K562 (cell line): ENCODE measurements around the gene PITPNM3. TPM values are rescaled to one million over a fixed set of nuclear protein-coding genes. Genes with fewer than 3 reads are reported as not detected.

ENCODE experiments used
- polyA plus RNA-seq, 8 experiments: library from polyadenylated mRNA; depleted of rRNA in 4 of 8; stranded (reverse) in 5 of 8; unstranded in 3 of 8; fragments of >200 nt; fragmentation: Nextera tagmentation in 2 of 8; fragmentation: Illumina TruSeq in 1 of 8; extraction: Ambion mirVana in 2 of 8; extraction: Trizol in 1 of 8; gene quantifications; 2 replicates each; pipeline versions ENCODE4 v1.2.1 to v1.2.3, GENCODE V29; 2011 to 2014; ENCODE audit warnings: inconsistent platforms in 1 of 8, missing spikeins in 1 of 8
- total RNA-seq, 7 experiments: library from RNA; depleted of rRNA in 6 of 7; stranded (reverse); fragments of >200 nt in 6 of 7; fragmentation: Illumina TruSeq in 2 of 7; extraction: Trizol in 2 of 7; gene quantifications; 2 replicates each; pipeline versions ENCODE4 v1.2.1 to v1.2.3, GENCODE V29; 2011 to 2021; ENCODE audit warnings: low replicate concordance in 1 of 7
- TF ChIP-seq, protein P1 (sequence below), 2 experiments: fragments of 450-650 bp in 1 of 2; sonication (generic) in 1 of 2; formaldehyde crosslinking in 1 of 2; IDR thresholded peaks; 2 replicates each; pipeline versions ENCODE4 v1.7.1 to v1.9.0; 2016 to 2022; ENCODE audit warnings: inconsistent platforms in 1 of 2, mild to moderate bottlenecking in 1 of 2, missing genetic modification reagents in 1 of 2

The PITPNM3 gene
- total and polyA plus RNA-seq, 9 of the 15 experiments (the other 6 are each of a cell fraction or from before 2014, with no cell fraction given) = 0.14 to 0.38 (median 0.22) TPM; not detected in 2

DNA sequence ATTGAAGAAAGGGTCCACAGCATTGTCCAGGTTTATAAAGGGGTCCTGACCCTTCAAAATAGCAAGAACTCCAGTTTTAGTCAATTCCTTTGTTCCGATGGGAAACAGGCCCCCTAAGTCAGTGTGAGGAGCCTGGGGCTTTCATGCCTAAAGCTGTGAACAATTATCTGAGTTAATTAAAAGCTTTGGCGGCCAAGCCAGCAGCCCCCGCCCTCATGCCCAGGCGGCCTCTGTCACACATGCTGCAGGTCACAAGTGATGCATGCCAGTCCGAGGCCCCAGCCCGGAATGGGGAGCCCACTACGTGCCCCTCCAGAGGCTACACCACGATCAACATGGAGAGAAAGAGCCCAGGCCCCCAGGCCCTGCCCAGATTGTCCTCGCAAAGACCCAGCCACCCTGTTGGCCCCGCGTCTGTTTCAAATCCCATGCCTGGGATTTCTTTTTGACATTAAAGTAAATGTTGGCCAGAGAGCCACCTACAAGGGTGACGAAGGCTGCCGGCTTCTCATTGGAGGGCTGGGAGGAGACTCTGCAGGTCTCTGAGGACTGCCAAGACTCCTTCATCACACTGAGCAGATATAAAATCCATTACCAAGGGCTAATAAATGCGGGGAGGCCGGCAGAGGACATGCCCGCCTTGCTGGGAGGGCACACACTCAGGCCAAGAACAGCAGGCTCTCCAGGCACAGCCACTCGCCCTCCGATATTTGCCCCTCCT, 14.5 kb upstream of the PITPNM3 start (continued):
- TF ChIP-seq, protein P1, sequence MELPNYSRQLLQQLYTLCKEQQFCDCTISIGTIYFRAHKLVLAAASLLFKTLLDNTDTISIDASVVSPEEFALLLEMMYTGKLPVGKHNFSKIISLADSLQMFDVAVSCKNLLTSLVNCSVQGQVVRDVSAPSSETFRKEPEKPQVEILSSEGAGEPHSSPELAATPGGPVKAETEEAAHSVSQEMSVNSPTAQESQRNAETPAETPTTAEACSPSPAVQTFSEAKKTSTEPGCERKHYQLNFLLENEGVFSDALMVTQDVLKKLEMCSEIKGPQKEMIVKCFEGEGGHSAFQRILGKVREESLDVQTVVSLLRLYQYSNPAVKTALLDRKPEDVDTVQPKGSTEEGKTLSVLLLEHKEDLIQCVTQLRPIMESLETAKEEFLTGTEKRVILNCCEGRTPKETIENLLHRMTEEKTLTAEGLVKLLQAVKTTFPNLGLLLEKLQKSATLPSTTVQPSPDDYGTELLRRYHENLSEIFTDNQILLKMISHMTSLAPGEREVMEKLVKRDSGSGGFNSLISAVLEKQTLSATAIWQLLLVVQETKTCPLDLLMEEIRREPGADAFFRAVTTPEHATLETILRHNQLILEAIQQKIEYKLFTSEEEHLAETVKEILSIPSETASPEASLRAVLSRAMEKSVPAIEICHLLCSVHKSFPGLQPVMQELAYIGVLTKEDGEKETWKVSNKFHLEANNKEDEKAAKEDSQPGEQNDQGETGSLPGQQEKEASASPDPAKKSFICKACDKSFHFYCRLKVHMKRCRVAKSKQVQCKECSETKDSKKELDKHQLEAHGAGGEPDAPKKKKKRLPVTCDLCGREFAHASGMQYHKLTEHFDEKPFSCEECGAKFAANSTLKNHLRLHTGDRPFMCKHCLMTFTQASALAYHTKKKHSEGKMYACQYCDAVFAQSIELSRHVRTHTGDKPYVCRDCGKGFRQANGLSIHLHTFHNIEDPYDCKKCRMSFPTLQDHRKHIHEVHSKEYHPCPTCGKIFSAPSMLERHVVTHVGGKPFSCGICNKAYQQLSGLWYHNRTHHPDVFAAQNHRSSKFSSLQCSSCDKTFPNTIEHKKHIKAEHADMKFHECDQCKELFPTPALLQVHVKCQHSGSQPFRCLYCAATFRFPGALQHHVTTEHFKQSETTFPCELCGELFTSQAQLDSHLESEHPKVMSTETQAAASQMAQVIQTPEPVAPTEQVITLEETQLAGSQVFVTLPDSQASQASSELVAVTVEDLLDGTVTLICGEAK (IDR thresholded peaks at IDR 0.05) = no peak
- TF ChIP-seq, protein P1 (CRISPR knock-in tag; IDR thresholded peaks at IDR 0.05) = no peak
